Loucy (cell line): Measurements from ENCODE around the gene ARHGAP26.

ENCODE experiments used
- H2AFZ ChIP-seq: fragments of 200-600 bp; sonication (generic); 2 replicates; pipeline ENCODE4 v1.6.0; 2016; ENCODE audit warnings: antibody characterized with exemption, mild to moderate bottlenecking, low read length, moderate library complexity
- H3F3A ChIP-seq: fragments of 200-600 bp; 2 replicates; pipeline ENCODE4 v1.6.0; 2016; ENCODE audit warnings: antibody characterized with exemption, low read depth, mild to moderate bottlenecking
- H3K27me3 ChIP-seq: fragments of 200-600 bp; sonication (generic); 2 replicates; pipeline ENCODE4 v1.6.1; 2014; ENCODE audit warnings: low read length, mild to moderate bottlenecking; ENCODE audit not compliant: insufficient read depth, poor library complexity, severe bottlenecking
- H3K36me3 ChIP-seq: fragments of 200-600 bp; sonication (generic); 2 replicates; pipeline ENCODE4 v1.6.1; 2016; ENCODE audit warnings: low read length; ENCODE audit not compliant: insufficient read depth
- H3K4me1 ChIP-seq: fragments of 200-600 bp; sonication (generic); 2 replicates; pipeline ENCODE4 v1.5.1; 2014; ENCODE audit warnings: low read length, mild to moderate bottlenecking; ENCODE audit not compliant: insufficient read depth, poor library complexity, severe bottlenecking
- H3K4me2 ChIP-seq: fragments of 200-600 bp; sonication (generic); 2 replicates; pipeline ENCODE4 v1.6.0; 2014; ENCODE audit warnings: antibody characterized with exemption, low read length, low read depth, mild to moderate bottlenecking; ENCODE audit not compliant: poor library complexity, severe bottlenecking
- H3K4me3 ChIP-seq: fragments of 200-600 bp; sonication (generic); 2 replicates; pipeline ENCODE4 v1.5.1; 2014; ENCODE audit warnings: low read length, mild to moderate bottlenecking, mixed read lengths; ENCODE audit not compliant: poor library complexity, severe bottlenecking
- H3K79me2 ChIP-seq: fragments of 200-600 bp; sonication (generic); 2 replicates; pipeline ENCODE4 v1.6.1; 2014; ENCODE audit warnings: low read length; ENCODE audit not compliant: insufficient read depth
- H3K9ac ChIP-seq: fragments of 200-600 bp; sonication (generic); 2 replicates; pipeline ENCODE4 v1.6.0; 2014; ENCODE audit warnings: mild to moderate bottlenecking, low read depth, low read length, moderate library complexity; ENCODE audit not compliant: poor library complexity, severe bottlenecking
- H3K9me2 ChIP-seq: fragments of 200-600 bp; sonication (generic); replicated peaks from 2 replicates; pipeline ENCODE4 v1.6.1; 2016; ENCODE audit warnings: low read depth, low read length, mixed read lengths
- H3K9me3 ChIP-seq: fragments of 200-600 bp; sonication (generic); 2 replicates; pipeline ENCODE4 v1.6.1; 2014; ENCODE audit warnings: mild to moderate bottlenecking, antibody characterized with exemption, low read length, low read depth; ENCODE audit not compliant: insufficient read depth
- H4K20me1 ChIP-seq: fragments of 200-600 bp; sonication (generic); 2 replicates; pipeline ENCODE4 v1.6.0; 2014; ENCODE audit warnings: antibody characterized with exemption, low read length, mild to moderate bottlenecking; ENCODE audit not compliant: insufficient read depth, poor library complexity, severe bottlenecking
- EZH2phosphoT487 ChIP-seq: fragments of 200-600 bp; IDR thresholded peaks from 2 replicates; pipeline ENCODE4 v1.6.1; 2018; ENCODE audit warnings: antibody characterized with exemption, mild to moderate bottlenecking, moderate library complexity, borderline replicate concordance
- TF ChIP-seq, protein P1 (sequence below): fragments of 200-600 bp; sonication (generic); conservative IDR thresholded peaks from 2 replicates; pipeline ENCODE4 v1.5.1; 2014; ENCODE audit warnings: mild to moderate bottlenecking, antibody characterized with exemption, low read length

ARHGAP26 gene

DNA sequence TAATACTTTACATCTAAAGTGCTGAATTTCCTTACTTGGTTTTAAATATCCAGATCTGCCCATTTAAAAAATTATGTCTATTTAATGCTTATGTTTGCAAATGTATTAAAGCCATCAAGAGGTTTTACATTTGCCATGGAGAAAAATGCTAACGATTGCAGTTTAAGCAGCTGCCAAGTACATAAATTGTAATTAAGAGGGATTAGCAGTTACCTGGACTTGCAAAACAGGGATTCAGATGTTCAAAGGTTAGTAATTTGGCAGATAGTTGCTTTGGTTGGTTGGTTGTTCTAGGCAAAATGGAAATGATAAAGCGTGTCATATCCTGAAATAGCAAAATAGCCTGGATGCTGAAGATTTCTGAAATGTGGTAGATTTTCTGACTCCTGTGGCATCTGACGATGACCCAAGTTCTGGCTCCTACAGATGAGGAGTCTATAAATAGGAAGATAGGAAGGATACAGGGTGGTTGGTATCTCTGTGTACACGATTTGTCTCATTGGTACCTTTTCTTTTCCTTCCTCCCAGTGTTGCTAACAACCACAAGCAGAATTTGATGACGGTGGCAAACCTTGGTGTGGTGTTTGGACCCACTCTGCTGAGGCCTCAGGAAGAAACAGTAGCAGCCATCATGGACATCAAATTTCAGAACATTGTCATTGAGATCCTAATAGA, 350.4 kb downstream of the ARHGAP26 start:
- Histone ChIP-seq H3F3A (no peaks in the 10 kb centered on the region), H3K4me1 (peaks cover 6% of the 10 kb centered on the region), H3K36me3 (no peaks in the 10 kb centered on the region), H4K20me1 (no peaks in the 10 kb centered on the region), H2AFZ (no peak overlapping the region), H3K4me3 (no peak overlapping the region), H3K4me2 (no peak overlapping the region), H3K79me2 (no peaks in the 10 kb centered on the region), H3K27me3 (no peaks in the 10 kb centered on the region), H3K9ac (no peak overlapping the region), H3K9me3 (no peaks in the 10 kb centered on the region), H3K9me2 (no peaks in the 10 kb centered on the region)
- TF ChIP-seq, protein P1, sequence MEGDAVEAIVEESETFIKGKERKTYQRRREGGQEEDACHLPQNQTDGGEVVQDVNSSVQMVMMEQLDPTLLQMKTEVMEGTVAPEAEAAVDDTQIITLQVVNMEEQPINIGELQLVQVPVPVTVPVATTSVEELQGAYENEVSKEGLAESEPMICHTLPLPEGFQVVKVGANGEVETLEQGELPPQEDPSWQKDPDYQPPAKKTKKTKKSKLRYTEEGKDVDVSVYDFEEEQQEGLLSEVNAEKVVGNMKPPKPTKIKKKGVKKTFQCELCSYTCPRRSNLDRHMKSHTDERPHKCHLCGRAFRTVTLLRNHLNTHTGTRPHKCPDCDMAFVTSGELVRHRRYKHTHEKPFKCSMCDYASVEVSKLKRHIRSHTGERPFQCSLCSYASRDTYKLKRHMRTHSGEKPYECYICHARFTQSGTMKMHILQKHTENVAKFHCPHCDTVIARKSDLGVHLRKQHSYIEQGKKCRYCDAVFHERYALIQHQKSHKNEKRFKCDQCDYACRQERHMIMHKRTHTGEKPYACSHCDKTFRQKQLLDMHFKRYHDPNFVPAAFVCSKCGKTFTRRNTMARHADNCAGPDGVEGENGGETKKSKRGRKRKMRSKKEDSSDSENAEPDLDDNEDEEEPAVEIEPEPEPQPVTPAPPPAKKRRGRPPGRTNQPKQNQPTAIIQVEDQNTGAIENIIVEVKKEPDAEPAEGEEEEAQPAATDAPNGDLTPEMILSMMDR = no peak
- TF ChIP-seq EZH2phosphoT487 = no peak

DNA sequence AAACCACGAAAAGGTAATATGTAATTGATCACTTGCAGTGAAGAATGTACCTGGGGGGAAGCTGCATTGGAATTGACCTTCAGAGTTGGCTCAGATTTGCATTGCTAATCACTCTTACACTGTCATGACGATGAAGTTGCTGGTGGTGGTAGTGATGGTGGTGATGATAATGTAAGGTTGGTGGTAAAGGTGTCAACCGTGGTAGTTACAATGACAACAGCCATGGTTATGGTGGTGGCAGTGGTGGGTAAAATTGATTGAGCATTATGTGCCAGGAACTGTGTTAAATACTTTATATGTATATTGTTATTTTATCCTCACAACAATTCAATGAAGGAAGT, 350.9 kb downstream of the ARHGAP26 start:
- Histone ChIP-seq H3K4me2 (no peak overlapping the region), H3K9ac (no peak overlapping the region)

DNA sequence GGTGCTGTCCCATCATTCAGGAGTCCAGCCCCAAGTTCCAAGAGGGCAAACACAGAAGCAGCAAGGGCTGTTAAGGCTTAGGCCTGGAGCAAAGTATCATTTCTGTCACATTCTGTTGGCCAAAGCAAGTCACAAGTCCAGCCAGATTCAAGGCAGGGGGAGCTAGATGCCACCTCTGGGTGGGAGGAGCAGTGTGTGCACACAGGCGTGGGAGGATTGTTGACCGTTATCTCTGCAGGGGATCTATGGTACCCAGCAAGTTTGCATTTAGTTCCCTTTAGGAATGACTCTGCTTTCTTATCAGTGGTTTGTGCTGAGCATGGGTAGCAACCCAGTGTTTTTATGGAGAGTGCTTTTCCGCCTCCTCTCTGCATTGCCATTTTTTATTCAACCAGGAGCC, 354.4 kb downstream of the ARHGAP26 start:
- Histone ChIP-seq H3K9ac (no peak overlapping the region), H4K20me1 (no peaks in the 10 kb centered on the region), H3K4me1 (no peaks in the 10 kb centered on the region), H3K27me3 (no peaks in the 10 kb centered on the region), H3K9me2 (no peaks in the 10 kb centered on the region), H3K4me2 (no peak overlapping the region), H2AFZ (no peak overlapping the region), H3K79me2 (no peaks in the 10 kb centered on the region), H3F3A (no peaks in the 10 kb centered on the region), H3K9me3 (no peaks in the 10 kb centered on the region), H3K36me3 (no peaks in the 10 kb centered on the region), H3K4me3 (no peak overlapping the region)
- no peak for TF ChIP-seq EZH2phosphoT487
- TF ChIP-seq, protein P1 = no peak

More for the DNA sequence above, 350.9 kb downstream of the ARHGAP26 start:
- H3K79me2 ChIP-seq = no peaks in the 10 kb centered on the region
- H3K36me3 ChIP-seq = no peaks in the 10 kb centered on the region
- H2AFZ ChIP-seq = no peak overlapping the region
- no peaks in the 10 kb centered on the region for H3K9me2 ChIP-seq
- no peaks in the 10 kb centered on the region for H3K9me3 ChIP-seq
- H3K4me3 ChIP-seq = no peak overlapping the region
- H3K27me3 ChIP-seq = no peaks in the 10 kb centered on the region
- H3F3A ChIP-seq = no peaks in the 10 kb centered on the region
- peaks cover 6% of the 10 kb centered on the region for H3K4me1 ChIP-seq
- TF ChIP-seq, protein P1 = no peak
- no peak for TF ChIP-seq EZH2phosphoT487
- H4K20me1 ChIP-seq = no peaks in the 10 kb centered on the region
